IPS DF 4.7 (cell line): ENCODE data around the gene MYL3.

Experiments
- DNase-seq: peaks from one replicate; pipeline ENCODE4 v3.0.0-alpha.2; 2013; ENCODE audit warnings: low spot score; ENCODE audit errors: extremely low read depth

Gene MYL3

GRCh38 chr3:46883054-46883829, 20.0 kb upstream of the MYL3 start:
- DNase-seq: no peak

- no peak for DNase-seq
These were observed 19.3 kb upstream of the MYL3 start for GRCh38 chr3:46882377-46883053.

- no peak for DNase-seq
These were observed 18.5 kb upstream of the MYL3 start for GRCh38 chr3:46881596-46882376.

- DNase-seq: no peak
These were observed 17.8 kb upstream of the MYL3 start for GRCh38 chr3:46880884-46881595.

GRCh38 chr3:46878781-46879436, 15.7 kb upstream of the MYL3 start:
- no peak for DNase-seq

- DNase-seq: no peak
These were observed 14.3 kb upstream of the MYL3 start, which contains the start of gene PTH1R for GRCh38 chr3:46877406-46878125. Gene PTH1R (plus strand): TSS chr3:46877721. CDS start chr3:46883560, 5,839 bp downstream.

GRCh38 chr3:46876313-46877300, 13.4 kb upstream of the MYL3 start:
- no peak for DNase-seq

- DNase-seq: no peak
These were observed 12.3 kb upstream of the MYL3 start for GRCh38 chr3:46875560-46875959.

- DNase-seq: no peak
These were observed 11.2 kb upstream of the MYL3 start for GRCh38 chr3:46874430-46874829.

- no peak for DNase-seq
These were observed 10.3 kb upstream of the MYL3 start for GRCh38 chr3:46873521-46873920.

GRCh38 chr3:46871222-46871621, 8.0 kb upstream of the MYL3 start:
- no peak for DNase-seq

- no peak for DNase-seq
These were observed 7.4 kb upstream of the MYL3 start for GRCh38 chr3:46870651-46871050.

- no peak for DNase-seq
These were observed 6.2 kb upstream of the MYL3 start for GRCh38 chr3:46869440-46869839.

GRCh38 chr3:46868948-46869347, 5.7 kb upstream of the MYL3 start:
- no peak for DNase-seq

- no peak for DNase-seq
These were observed 5.0 kb upstream of the MYL3 start for GRCh38 chr3:46868287-46868686.

GRCh38 chr3:46867550-46867898, 4.3 kb upstream of the MYL3 start:
- no peak for DNase-seq

- DNase-seq: no peak
These were observed 3.7 kb upstream of the MYL3 start for GRCh38 chr3:46866720-46867549.

- DNase-seq: no peak
These were observed 2.9 kb upstream of the MYL3 start for GRCh38 chr3:46866032-46866595.
